Measurements from ENCODE around the gene ZNF625.

Gene ZNF625

DNA sequence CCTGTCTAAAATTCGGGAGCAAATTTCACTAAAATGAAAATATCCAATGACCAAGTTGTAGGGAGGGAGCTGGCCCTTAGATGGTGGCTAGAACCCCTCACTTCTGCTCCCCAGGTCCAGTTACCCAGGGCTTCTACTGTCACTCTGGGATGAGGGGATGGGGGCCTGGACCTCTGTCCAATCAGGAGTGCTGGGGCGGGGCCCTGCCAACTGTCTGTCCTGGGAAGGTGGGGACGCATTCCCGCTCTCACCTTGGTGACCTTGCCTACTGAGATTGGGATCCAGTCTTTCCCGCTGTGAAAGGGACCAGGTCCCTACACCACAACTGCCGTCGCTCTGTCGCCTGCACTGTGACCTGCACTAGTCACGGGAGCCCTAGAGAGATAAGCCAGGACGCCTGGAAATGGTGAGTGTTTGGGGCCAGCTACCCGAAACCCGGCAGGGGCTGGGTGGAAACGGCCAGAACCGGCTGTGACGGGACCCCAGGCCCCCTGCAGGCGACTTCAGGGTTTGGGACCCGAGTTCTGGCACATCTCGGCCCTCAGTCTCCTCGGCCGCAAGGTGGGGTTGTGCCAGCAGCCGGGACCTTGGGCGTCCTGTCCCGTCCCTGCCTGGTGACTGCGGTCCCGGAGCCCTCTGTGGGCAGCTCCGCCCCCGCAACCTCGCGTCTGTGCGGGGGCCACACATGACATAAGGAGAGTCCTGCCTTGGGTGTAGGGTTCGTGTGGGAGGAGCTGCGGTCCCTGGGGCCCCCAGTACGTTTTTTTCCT, 39.1 kb downstream of the ZNF625 start:
- no peaks in the 10 kb centered on the region for H3K9me2 ChIP-seq (ENCODE audit: low read depth, low read length)
- H3K4me3 ChIP-seq (ENCODE audit: low read depth, low read length, poor library complexity, severe bottlenecking), result no peak overlapping the region
- H3F3A ChIP-seq (ENCODE audit: insufficient read depth, low read length), result no peaks in the 10 kb centered on the region
- no peak overlapping the region for H3K9ac ChIP-seq (ENCODE audit: low read length)
- no peaks in the 10 kb centered on the region for H3K27me3 ChIP-seq (ENCODE audit: insufficient read depth, low read length)
- no peaks in the 10 kb centered on the region for H4K20me1 ChIP-seq (ENCODE audit: insufficient read depth, low read length)
- H3K4me1 ChIP-seq (ENCODE audit: insufficient read depth, low read length, severe bottlenecking), result no peaks in the 10 kb centered on the region
- no peaks in the 10 kb centered on the region for H3K36me3 ChIP-seq (ENCODE audit: insufficient read depth, low read length)
- H3K9me3 ChIP-seq (ENCODE audit: low read length), result peaks cover 10% of the 10 kb centered on the region
- H2AFZ ChIP-seq (ENCODE audit: low read length), result no peak overlapping the region
- no peaks in the 10 kb centered on the region for H3K79me2 ChIP-seq (ENCODE audit: insufficient read depth, low read length)
- no peak overlapping the region for H3K27ac ChIP-seq (ENCODE audit: low read depth, low read length, poor library complexity, severe bottlenecking)
- TF ChIP-seq, protein P1, sequence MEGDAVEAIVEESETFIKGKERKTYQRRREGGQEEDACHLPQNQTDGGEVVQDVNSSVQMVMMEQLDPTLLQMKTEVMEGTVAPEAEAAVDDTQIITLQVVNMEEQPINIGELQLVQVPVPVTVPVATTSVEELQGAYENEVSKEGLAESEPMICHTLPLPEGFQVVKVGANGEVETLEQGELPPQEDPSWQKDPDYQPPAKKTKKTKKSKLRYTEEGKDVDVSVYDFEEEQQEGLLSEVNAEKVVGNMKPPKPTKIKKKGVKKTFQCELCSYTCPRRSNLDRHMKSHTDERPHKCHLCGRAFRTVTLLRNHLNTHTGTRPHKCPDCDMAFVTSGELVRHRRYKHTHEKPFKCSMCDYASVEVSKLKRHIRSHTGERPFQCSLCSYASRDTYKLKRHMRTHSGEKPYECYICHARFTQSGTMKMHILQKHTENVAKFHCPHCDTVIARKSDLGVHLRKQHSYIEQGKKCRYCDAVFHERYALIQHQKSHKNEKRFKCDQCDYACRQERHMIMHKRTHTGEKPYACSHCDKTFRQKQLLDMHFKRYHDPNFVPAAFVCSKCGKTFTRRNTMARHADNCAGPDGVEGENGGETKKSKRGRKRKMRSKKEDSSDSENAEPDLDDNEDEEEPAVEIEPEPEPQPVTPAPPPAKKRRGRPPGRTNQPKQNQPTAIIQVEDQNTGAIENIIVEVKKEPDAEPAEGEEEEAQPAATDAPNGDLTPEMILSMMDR (IDR thresholded peaks at IDR 0.05; ENCODE audit: low read length), result no peak
- no peak for TF ChIP-seq EZH2 (IDR thresholded peaks at IDR 0.05; ENCODE audit: borderline replicate concordance, low read length)
- no peak overlapping the region for H3K4me2 ChIP-seq (ENCODE audit: low read length)

DNA sequence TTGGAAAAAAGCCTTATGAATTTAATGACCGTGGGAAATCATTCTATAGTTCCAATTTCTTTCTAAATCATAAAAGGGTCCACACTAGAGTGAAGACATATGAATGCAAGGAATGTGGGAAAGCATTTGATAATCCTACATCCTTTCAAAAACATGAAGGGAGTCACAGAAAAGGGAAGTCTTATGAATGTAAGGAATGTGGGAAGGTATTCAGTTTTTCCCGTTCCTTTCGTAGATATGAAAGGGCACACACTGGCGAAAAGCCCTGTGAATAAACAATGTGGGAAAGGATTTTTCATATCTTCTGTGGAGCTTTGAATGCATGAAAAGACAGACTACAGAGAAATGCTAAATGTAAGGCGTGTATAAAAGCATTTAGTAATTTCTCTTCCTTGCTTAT, 43.4 kb downstream of the ZNF625 start:
- Histone ChIP-seq H3F3A (ENCODE audit: insufficient read depth, low read length) (no peaks in the 10 kb centered on the region), H3K4me1 (ENCODE audit: insufficient read depth, low read length, severe bottlenecking) (no peaks in the 10 kb centered on the region), H2AFZ (ENCODE audit: low read length) (no peak overlapping the region), H3K36me3 (ENCODE audit: insufficient read depth, low read length) (no peaks in the 10 kb centered on the region; the same call in 1 of the 2 replicates), H3K27ac (ENCODE audit: low read depth, low read length, poor library complexity, severe bottlenecking) (no peak overlapping the region), H3K9me3 (ENCODE audit: low read length) (peaks cover 14% of the 10 kb centered on the region), H3K4me2 (ENCODE audit: low read length) (no peak overlapping the region), H3K9ac (ENCODE audit: low read length) (no peak overlapping the region), H3K79me2 (ENCODE audit: insufficient read depth, low read length) (no peaks in the 10 kb centered on the region), H3K9me2 (ENCODE audit: low read depth, low read length) (no peaks in the 10 kb centered on the region), H3K4me3 (ENCODE audit: low read depth, low read length, poor library complexity, severe bottlenecking) (no peak overlapping the region), H4K20me1 (ENCODE audit: insufficient read depth, low read length) (no peaks in the 10 kb centered on the region), H3K27me3 (ENCODE audit: insufficient read depth, low read length) (no peaks in the 10 kb centered on the region)
- TF ChIP-seq, protein P1 (IDR thresholded peaks at IDR 0.05; ENCODE audit: low read length), result no peak
- no peak for TF ChIP-seq EZH2 (IDR thresholded peaks at IDR 0.05; ENCODE audit: borderline replicate concordance, low read length)

DNA sequence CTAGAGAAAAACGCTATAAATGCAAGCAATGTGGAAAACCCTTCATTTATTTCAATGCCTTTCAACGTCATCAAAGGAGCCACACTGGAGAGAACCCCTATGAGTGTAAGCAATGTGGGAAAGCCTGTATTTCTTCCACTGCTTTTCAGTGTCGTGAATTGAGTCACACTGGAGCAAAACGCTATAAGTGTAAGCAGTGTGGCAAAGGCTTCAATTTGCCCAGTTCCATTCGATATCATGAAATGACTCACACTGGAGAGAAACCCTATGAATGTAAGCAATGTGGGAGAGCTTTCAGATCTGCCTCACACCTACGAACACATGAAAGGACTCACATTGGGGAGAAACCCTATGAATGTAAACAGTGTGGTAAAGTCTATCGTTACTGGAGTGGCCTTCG, 43.8 kb downstream of the ZNF625 start:
- no peaks in the 10 kb centered on the region for H3F3A ChIP-seq (ENCODE audit: insufficient read depth, low read length)
- no peaks in the 10 kb centered on the region for H3K27me3 ChIP-seq (ENCODE audit: insufficient read depth, low read length)
- no peak overlapping the region for H3K4me3 ChIP-seq (ENCODE audit: low read depth, low read length, poor library complexity, severe bottlenecking)
- no peaks in the 10 kb centered on the region; the same call in 1 of the 2 replicates for H3K36me3 ChIP-seq (ENCODE audit: insufficient read depth, low read length)
- H3K4me1 ChIP-seq (ENCODE audit: insufficient read depth, low read length, severe bottlenecking), result no peaks in the 10 kb centered on the region
- no peaks in the 10 kb centered on the region for H3K9me2 ChIP-seq (ENCODE audit: low read depth, low read length)
- no peaks in the 10 kb centered on the region for H4K20me1 ChIP-seq (ENCODE audit: insufficient read depth, low read length)
- no peaks in the 10 kb centered on the region for H3K79me2 ChIP-seq (ENCODE audit: insufficient read depth, low read length)
- H3K9ac ChIP-seq (ENCODE audit: low read length), result no peak overlapping the region
- H3K27ac ChIP-seq (ENCODE audit: low read depth, low read length, poor library complexity, severe bottlenecking), result no peak overlapping the region
- TF ChIP-seq, protein P1 (IDR thresholded peaks at IDR 0.05; ENCODE audit: low read length), result no peak
- TF ChIP-seq EZH2 (IDR thresholded peaks at IDR 0.05; ENCODE audit: borderline replicate concordance, low read length), result no peak
- peaks cover 14% of the 10 kb centered on the region for H3K9me3 ChIP-seq (ENCODE audit: low read length)
- H3K4me2 ChIP-seq (ENCODE audit: low read length), result no peak overlapping the region
- H2AFZ ChIP-seq (ENCODE audit: low read length), result no peak overlapping the region
